Calu3 (cell line): ENCODE measurements around the gene SFTPA2. TPM values are rescaled to one million over a fixed set of nuclear protein-coding genes. Genes with fewer than 3 reads are reported as not detected.
"Not testable (repeated sequence)": the region's sequence is repeated elsewhere in the genome, so short reads cannot be mapped to it uniquely, and the experiment has no call there.

Experiments used
- BruUV-seq: library from RNA; stranded (reverse); fragments of 400-500 nt; replicated peaks from 2 replicates; lab custom pipeline; 2021; lab: Mats Ljungman, UMichigan
- CTCF ChIA-PET: fragments of 300-600 bp; sonication (Branson Sonifier 250); formaldehyde crosslinking; loops from one replicate; lab custom pipeline; 2022; ENCODE audit warnings: antibody characterized with exemption; lab: Charles Lee
- DNase-seq: peaks from one replicate; pipeline ENCODE4 v3.0.0; 2022
- H3K27ac Mint-ChIP-seq: one replicate; pipeline ENCODE4 v1.8.0; 2022; ENCODE audit warnings: mixed read lengths; ENCODE audit not compliant: unreplicated experiment
- H3K27me3 Mint-ChIP-seq: one replicate; pipeline ENCODE4 v1.8.0; 2022; ENCODE audit warnings: mixed read lengths; ENCODE audit not compliant: unreplicated experiment
- H3K36me3 Mint-ChIP-seq: one replicate; pipeline ENCODE4 v1.8.0; 2022; ENCODE audit warnings: mild to moderate bottlenecking, moderate library complexity, mixed read lengths; ENCODE audit not compliant: insufficient read depth, unreplicated experiment
- H3K4me1 Mint-ChIP-seq: one replicate; pipeline ENCODE4 v1.8.0; 2022; ENCODE audit warnings: mild to moderate bottlenecking, low read depth, mixed read lengths; ENCODE audit not compliant: unreplicated experiment
- H3K4me3 Mint-ChIP-seq: one replicate; pipeline ENCODE4 v1.8.0; 2022; ENCODE audit warnings: mild to moderate bottlenecking, low read depth, moderate library complexity, mixed read lengths; ENCODE audit not compliant: unreplicated experiment
- H3K9me3 Mint-ChIP-seq: one replicate; pipeline ENCODE4 v1.8.0; 2022; ENCODE audit warnings: low read depth, mixed read lengths; ENCODE audit not compliant: unreplicated experiment
- intact Hi-C: fragments of 100-400 bp; cut with micrococcal nuclease; formaldehyde crosslinking; loops from one replicate; pipeline ENCODE4 v1.10.0; 2022; ENCODE audit not compliant: unreplicated experiment
- total RNA-seq: library from RNA; stranded (reverse); gene quantifications from 2 replicates; pipeline ENCODE4 v1.2.3, GENCODE V29; 2022
- TF ChIP-seq, protein P1 (sequence below): fragments of 200-600 bp; IDR thresholded peaks from one replicate; pipeline ENCODE4 v1.8.0; 2022; ENCODE audit warnings: antibody characterized with exemption; ENCODE audit not compliant: unreplicated experiment

Gene SFTPA2
- total RNA-seq, 1 experiment from 2014 or later, result 0.21 TPM

DNA sequence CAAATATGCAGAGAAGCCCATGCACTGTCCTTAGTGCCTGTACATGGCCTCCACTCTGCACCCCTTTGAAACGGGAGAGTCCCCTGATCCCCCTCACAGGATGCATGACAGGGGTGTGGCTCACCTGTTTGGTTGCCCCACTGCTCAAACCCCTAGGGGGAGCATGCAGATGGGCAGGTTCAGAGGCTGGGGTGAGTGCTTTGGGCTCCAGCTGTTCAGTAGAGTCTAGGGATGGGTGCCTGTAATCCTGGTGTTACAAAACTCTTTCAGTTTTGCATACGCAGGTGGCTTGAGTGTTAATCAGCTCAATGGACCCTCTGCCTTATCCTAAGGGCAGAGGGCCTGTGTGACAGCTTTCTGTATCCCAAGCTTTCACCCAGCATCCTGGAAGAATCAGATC lies 42.7 kb upstream of the SFTPA2 start:
- Mint-ChIP-seq H3K9me3 (peaks cover 3% of the 10 kb centered on the region), H3K27ac (no peak overlapping the region), H3K36me3 (no peaks in the 10 kb centered on the region), H3K27me3 (peaks cover 88% of the 10 kb centered on the region), H3K4me1 (no peaks in the 10 kb centered on the region), H3K4me3 (no peak overlapping the region)
- intact Hi-C loops, result no loop called here
- TF ChIP-seq, protein P1, sequence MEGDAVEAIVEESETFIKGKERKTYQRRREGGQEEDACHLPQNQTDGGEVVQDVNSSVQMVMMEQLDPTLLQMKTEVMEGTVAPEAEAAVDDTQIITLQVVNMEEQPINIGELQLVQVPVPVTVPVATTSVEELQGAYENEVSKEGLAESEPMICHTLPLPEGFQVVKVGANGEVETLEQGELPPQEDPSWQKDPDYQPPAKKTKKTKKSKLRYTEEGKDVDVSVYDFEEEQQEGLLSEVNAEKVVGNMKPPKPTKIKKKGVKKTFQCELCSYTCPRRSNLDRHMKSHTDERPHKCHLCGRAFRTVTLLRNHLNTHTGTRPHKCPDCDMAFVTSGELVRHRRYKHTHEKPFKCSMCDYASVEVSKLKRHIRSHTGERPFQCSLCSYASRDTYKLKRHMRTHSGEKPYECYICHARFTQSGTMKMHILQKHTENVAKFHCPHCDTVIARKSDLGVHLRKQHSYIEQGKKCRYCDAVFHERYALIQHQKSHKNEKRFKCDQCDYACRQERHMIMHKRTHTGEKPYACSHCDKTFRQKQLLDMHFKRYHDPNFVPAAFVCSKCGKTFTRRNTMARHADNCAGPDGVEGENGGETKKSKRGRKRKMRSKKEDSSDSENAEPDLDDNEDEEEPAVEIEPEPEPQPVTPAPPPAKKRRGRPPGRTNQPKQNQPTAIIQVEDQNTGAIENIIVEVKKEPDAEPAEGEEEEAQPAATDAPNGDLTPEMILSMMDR, result no peak
- DNase-seq, result no peak
- CTCF ChIA-PET, result no interaction called here
- BruUV-seq, result no TSS peak

DNA sequence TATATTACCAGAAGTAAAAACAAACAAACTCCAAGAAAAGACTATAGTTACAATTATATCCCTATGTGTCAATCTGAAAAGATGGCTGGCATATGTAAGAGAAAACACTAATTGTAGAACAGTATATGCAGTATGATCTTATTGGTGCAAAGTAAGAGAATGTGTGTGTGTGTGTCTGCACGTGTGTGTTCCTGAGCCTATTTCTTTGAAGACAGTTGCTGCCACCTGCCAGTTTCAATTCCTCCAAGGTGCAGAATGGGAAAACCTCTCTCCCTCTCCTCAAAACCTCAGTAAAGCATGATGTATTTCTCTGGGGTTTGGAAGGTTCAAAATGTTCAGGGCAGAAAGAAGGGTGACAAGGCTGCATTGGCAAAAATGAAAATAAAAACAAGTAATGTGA lies 41.7 kb upstream of the SFTPA2 start:
- peaks cover 88% of the 10 kb centered on the region for H3K27me3 Mint-ChIP-seq
- no peak overlapping the region for H3K27ac Mint-ChIP-seq
- CTCF ChIA-PET, result no interaction called here
- peaks cover 5% of the 10 kb centered on the region for H3K9me3 Mint-ChIP-seq
- TF ChIP-seq, protein P1, result no peak
- no peaks in the 10 kb centered on the region for H3K36me3 Mint-ChIP-seq
- H3K4me3 Mint-ChIP-seq, result no peak overlapping the region
- H3K4me1 Mint-ChIP-seq, result no peaks in the 10 kb centered on the region
- DNase-seq, result no peak
- BruUV-seq, result no TSS peak
- intact Hi-C loops, result no loop called here

DNA sequence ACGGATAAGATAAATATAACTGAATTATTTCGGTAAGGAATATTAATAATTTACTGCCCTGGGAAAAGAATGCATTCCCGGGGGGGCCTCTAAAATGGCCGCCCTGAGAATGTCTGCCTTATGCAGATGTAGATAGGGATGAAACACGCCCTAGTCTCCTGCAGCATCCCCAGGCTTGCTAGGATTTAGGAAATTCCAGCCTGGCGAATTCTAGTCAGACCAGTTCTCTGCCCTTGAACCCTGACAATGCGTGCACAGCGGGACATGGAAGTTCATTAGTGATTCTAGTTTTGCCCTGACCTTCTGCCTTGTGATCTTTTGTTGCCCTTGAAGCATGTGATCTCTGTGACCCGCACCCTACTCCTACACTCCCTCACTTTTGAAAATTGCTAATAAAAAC lies 39.4 kb upstream of the SFTPA2 start:
- H3K4me3 Mint-ChIP-seq, DNase-seq, H3K9me3 Mint-ChIP-seq, BruUV-seq, CTCF ChIA-PET, H3K4me1 Mint-ChIP-seq, intact Hi-C loops, H3K36me3 Mint-ChIP-seq, H3K27ac Mint-ChIP-seq: not testable (repeated sequence)
- peaks cover 92% of the 10 kb centered on the region for H3K27me3 Mint-ChIP-seq

DNA sequence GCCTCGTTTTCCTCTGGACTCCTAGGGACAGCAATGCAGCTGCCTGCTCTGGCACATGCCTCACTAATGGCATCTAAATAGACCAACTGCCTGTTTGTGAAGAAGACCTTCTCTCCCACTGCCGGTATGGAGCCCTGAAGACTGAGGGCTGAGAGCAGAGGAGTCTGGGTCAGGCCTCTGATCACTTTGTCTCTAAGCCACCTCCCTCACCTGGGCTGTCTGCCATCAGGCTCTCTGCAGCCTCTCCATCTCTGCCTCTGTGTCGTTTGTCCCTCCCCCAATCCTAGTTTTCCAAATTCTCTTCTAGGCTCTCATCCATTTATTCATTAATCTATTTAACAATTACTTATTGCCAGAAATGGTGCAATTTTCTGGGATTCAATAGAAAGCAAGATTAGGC lies 35.3 kb upstream of the SFTPA2 start:
- intact Hi-C loops, result no loop called here
- CTCF ChIA-PET, result no interaction called here
- no TSS peak for BruUV-seq
- DNase-seq, result no peak
- peaks cover 92% of the 10 kb centered on the region for H3K27me3 Mint-ChIP-seq
- peaks cover 8% of the 10 kb centered on the region for H3K9me3 Mint-ChIP-seq
- no peaks in the 10 kb centered on the region for H3K36me3 Mint-ChIP-seq
- TF ChIP-seq, protein P1, result no peak
- H3K4me1 Mint-ChIP-seq, result no peaks in the 10 kb centered on the region
- H3K4me3 Mint-ChIP-seq, result no peak overlapping the region
- H3K27ac Mint-ChIP-seq, result no peak overlapping the region

DNA sequence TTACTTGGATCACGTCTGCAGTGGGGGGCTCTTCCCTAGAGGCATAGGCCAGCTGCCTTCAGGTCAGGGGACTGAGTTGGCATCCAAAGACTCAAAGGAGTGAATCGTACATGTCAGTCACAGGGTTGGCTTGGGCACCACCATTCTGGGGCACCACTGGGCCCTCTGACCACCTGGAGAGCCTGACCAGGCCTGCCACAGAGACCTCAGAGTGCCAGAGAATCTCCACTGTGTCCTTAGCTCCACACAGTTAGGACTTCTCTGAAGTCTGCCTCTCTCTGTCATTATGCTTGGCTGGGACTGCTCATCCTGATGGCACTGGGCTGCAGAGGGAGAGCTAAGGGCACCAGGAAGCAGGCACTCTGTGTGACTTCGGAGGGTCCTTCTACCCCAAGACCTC lies 34.4 kb upstream of the SFTPA2 start:
- H3K9me3 Mint-ChIP-seq, H3K27ac Mint-ChIP-seq, H3K4me1 Mint-ChIP-seq, H3K4me3 Mint-ChIP-seq, DNase-seq, BruUV-seq, intact Hi-C loops, H3K36me3 Mint-ChIP-seq: not testable (repeated sequence)
- CTCF ChIA-PET, result interaction anchor here (0.9 kb wide), 1 partner anchor 203 kb away, joined by 3 read pairs; no protein-coding TSS in a partner anchor
- peaks cover 92% of the 10 kb centered on the region for H3K27me3 Mint-ChIP-seq
